Measurements from ENCODE around the gene PRR14.
A peak's percentile ranks its signal among the peaks of the same experiment; 100 is the strongest.

Gene PRR14

DNA sequence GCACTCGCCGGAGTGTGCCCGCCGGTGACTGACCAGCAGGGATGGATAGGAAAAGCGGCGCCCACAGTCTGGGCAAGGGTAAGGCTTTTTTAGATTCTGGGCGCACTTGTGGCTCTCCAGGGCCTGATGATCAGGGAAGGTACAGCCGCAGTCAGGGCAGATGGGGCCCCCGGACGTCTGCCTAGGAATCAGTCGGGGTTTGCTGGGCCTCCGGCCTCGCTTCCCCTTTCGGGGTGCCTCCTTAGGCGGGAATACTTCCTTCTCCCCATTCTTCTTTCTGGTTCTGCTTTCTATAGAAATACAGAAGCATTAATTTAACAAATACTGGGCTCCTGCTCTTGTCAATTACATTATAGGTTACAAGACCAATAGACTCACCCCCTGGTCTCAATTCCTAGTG, 45.6 kb upstream of the PRR14 start:
- no peak overlapping the region for H3K4me3 ChIP-seq (ENCODE audit: low read depth, low read length)
- DNase-seq (ENCODE audit: low read depth, low spot score): no peak
- ChIA-PET POLR2A (no interaction called here), CTCF (interaction anchor here (2.6 kb wide), 1 partner anchor 24 kb away, joined by 11 read pairs; no protein-coding TSS in a partner anchor)
- TF ChIP-seq, protein P1, sequence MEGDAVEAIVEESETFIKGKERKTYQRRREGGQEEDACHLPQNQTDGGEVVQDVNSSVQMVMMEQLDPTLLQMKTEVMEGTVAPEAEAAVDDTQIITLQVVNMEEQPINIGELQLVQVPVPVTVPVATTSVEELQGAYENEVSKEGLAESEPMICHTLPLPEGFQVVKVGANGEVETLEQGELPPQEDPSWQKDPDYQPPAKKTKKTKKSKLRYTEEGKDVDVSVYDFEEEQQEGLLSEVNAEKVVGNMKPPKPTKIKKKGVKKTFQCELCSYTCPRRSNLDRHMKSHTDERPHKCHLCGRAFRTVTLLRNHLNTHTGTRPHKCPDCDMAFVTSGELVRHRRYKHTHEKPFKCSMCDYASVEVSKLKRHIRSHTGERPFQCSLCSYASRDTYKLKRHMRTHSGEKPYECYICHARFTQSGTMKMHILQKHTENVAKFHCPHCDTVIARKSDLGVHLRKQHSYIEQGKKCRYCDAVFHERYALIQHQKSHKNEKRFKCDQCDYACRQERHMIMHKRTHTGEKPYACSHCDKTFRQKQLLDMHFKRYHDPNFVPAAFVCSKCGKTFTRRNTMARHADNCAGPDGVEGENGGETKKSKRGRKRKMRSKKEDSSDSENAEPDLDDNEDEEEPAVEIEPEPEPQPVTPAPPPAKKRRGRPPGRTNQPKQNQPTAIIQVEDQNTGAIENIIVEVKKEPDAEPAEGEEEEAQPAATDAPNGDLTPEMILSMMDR (IDR thresholded peaks at IDR 0.05; ENCODE audit: insufficient read depth, low read length, missing control alignments): no peak

DNA sequence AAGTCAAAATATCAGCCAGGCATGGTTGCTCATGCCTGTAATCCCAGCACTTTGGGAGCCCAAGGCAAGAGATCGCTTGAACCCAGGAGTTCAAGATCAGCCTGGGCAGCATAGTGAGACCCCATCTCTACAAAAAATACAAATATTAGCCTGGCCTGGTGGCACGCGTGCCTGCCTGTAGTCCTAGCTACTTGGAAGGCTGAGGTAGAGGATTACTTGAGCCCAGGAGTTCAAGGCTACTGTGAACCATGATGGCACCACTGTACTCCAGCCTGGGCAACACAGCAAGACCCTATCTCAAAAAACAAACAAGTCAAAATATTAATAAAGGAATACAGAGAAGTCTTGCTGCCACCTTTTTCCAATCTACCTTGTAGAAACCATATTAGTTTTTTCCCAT, 44.8 kb upstream of the PRR14 start:
- DNase-seq (ENCODE audit: low read depth, low spot score): no peak
- H3K4me3 ChIP-seq (ENCODE audit: low read depth, low read length): no peak overlapping the region
- POLR2A ChIA-PET: no interaction called here
- TF ChIP-seq, protein P1 (IDR thresholded peaks at IDR 0.05; ENCODE audit: insufficient read depth, low read length, missing control alignments): no peak
- CTCF ChIA-PET: interaction anchor here (0.9 to 2.6 kb wide), 6 partner anchors 8 to 70 kb away, joined by 3 to 11 read pairs (median 6); partner anchors contain the start of gene PRR14

DNA sequence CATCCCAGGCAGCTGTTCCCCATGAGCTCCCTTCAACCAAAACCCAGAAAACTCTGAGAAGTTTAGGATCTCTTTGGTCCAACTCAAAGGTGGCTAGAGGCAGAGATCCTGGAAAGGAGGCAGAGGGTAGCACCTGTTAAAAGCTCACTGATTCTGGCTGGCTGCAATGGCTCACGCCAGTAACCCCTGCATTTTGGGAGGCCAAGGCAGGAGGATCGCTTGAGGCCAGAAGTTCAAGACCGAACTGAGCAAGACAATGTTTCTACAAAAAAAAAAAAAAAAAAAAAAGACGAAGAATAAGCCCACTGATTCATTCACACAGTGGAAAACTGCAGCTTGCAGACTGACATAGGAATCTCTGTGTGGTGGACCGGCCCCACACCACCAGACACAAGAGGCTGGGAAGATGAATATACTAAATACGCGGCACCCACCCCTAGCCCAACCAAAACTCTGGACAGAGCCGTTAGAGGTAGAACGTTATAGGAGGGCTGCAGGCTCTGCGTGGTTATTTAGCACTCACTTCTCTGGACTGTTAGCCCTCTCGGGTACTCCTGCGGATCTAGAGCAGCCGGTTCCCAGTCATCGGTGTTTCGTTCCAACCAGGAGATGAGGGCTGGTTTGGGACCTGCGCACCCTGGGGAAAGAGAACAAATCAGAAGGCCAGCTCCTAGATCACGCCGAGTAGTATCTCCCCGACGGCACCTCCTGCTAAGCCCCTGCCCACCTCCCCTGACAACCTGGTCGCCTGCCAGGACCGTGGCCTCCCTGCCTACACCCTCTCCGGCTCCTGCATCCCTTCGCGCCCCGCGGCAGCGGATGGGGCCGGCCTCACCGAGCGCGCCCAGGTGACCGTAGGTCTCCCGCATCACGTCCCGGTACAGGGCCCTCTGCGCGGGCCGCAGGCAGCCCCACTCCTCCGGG, 41.5 kb upstream of the PRR14 start:
- peak overlapping the region; percentile 76 for H3K4me3 ChIP-seq (ENCODE audit: low read depth, low read length)
- no peak for DNase-seq (ENCODE audit: low read depth, low spot score)
- TF ChIP-seq, protein P1 (IDR thresholded peaks at IDR 0.05; ENCODE audit: insufficient read depth, low read length, missing control alignments): no peak
- ChIA-PET POLR2A (interaction anchor here (0.6 to 1.2 kb wide), 4 partner anchors 41 to 74 kb away, joined by 3 read pairs; partner anchors contain the start of gene PRR14), CTCF (interaction anchor here (1.0 to 3.7 kb wide), 6 partner anchors 10 to 200 kb away, joined by 3 to 45 read pairs (median 6); partner anchors contain the start of genes DCTPP1 and PRR14)

DNA sequence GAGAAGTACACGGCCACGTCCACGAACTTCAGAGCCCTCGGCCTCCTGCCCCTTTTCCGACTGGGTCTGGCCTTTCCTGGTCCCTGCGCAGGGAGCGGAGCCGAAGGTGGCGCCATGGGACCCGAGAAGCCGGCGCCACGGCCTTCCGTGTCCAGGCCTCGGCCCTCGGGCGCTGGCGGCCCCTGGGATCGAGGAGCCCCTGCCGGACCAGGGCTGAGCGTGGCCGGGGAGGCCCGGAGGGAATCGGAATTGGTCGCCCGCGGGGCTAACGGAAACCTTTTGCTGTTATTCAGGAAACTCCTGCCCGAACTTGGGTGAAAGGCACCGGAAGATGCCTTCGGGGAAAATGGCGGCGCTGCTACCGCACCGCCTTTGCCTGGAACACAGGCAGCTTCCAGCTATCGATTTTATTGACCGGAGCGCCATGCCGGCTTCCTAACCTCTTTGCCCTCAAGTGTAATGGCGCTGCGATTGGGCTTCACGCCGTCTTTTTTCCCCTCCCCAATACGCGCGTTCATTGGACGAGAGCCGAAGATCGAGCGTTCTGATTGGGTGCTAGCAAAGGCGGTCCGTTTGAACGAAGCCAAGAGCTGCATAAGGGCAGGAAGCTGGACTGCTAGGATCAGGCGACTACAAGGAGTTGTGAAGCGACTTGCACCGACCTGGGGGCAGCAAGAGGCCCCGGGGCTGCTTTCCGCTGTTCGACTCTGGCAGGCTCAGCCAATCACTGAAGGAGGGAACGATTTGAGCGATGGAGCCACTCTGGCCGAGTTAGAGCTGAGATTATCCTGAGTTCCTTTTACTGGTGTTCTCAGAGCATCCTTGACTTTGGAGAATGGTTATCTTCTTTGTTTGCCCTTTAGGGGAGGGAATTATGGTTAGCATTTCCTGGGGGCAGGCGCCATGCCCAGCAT, 40.6 kb upstream of the PRR14 start, which contains the start of gene ZNF689:
ZNF689 (minus strand) TSS at position 464 of the 914 bp plus-strand sequence; CDS start at position 116, 348 bp downstream.
- POLR2A ChIA-PET: interaction anchor here (0.5 to 1.2 kb wide), 7 partner anchors 11 to 75 kb away, joined by 3 read pairs; partner anchors contain the start of gene PRR14
- TF ChIP-seq, protein P1 (IDR thresholded peaks at IDR 0.05; ENCODE audit: insufficient read depth, low read length, missing control alignments): no peak
- peak; percentile 78 for DNase-seq (ENCODE audit: low read depth, low spot score)
- H3K4me3 ChIP-seq (ENCODE audit: low read depth, low read length): peak within 1 kb of the TSS; percentile 76
- CTCF ChIA-PET: interaction anchor here (0.8 to 3.7 kb wide), 9 partner anchors 9 to 201 kb away, joined by 3 to 45 read pairs (median 3); partner anchors contain the start of genes DCTPP1 and PRR14

DNA sequence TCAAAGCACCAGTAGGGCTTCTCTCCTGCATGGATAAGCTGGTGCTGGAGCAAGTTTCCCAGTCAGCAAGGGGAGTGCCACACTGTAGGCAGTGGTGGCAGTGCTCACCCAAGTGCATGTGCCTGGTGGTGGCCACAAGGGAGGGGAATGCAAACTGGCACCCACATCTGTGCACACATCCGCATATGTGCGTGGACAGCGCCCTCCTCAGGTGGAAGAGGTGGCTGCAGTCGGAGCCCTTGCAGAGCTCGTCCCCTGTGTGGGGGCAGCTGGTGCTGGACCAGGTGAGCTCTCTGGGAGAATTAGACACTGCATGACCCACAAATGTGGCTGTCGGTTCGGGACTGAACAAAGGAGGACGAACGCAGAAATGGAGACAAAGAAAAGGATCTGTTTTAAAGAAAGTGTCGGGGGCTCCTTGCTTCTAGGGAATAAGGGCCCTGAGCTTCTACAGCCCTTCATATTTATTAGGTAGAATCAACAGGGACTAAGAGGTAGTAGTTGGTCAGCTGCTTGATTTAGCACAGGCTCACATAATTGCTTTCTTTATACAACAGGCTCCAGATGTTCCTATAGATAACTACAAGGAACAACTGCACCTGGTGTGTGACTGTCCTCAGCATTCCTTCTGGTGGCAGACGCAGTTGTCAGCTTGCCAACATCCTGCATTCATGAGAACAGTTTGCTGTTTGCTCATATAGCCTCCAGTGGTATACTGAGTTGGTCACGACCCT, 35.2 kb upstream of the PRR14 start:
- TF ChIP-seq, protein P1 (IDR thresholded peaks at IDR 0.05; ENCODE audit: insufficient read depth, low read length, missing control alignments): peak; percentile 46
- no peak for DNase-seq (ENCODE audit: low read depth, low spot score)
- no peak overlapping the region for H3K4me3 ChIP-seq (ENCODE audit: low read depth, low read length)
- CTCF ChIA-PET: interaction anchor here (0.7 to 2.2 kb wide), 10 partner anchors 13 to 206 kb away, joined by 3 to 14 read pairs (median 6); no protein-coding TSS in a partner anchor
- POLR2A ChIA-PET: interaction anchor here (1.0 to 1.2 kb wide), 2 partner anchors 43 to 186 kb away, joined by 3 to 4 read pairs; partner anchors contain the start of gene DCTPP1

Data from AG04449 (cell line).